Upper lobe of left lung (tissue), 4 donors: ENCODE results near the gene PACS2.

Source experiments
- CTCF ChIP-seq, 6 experiments: fragments of 450-650 bp in 4 of 6; fragments of 200-600 bp in 2 of 6; sonication (generic) in 2 of 6; IDR thresholded peaks; one replicate each; pipeline ENCODE4 v1.5.1; 2016 to 2019; ENCODE audit warnings: antibody characterized with exemption in 6 of 6
- EP300 ChIP-seq, 4 donors: sonication (generic); formaldehyde crosslinking; IDR thresholded peaks; one replicate each; pipeline ENCODE4 v1.5.1; 2017; ENCODE audit warnings: antibody characterized with exemption in 4 of 4, control low read depth in 2 of 4
- POLR2A ChIP-seq, 4 donors: fragments of 450-650 bp; IDR thresholded peaks; one replicate each; pipeline ENCODE4 v1.5.1; 2016 to 2017; ENCODE audit warnings: antibody characterized with exemption in 4 of 4, mild to moderate bottlenecking in 2 of 4
- POLR2AphosphoS5 ChIP-seq, 2 donors: sonication (generic); formaldehyde crosslinking; IDR thresholded peaks; one replicate each; pipeline ENCODE4 v1.5.1; 2017; ENCODE audit warnings: antibody characterized with exemption in 2 of 2

- TF ChIP-seq CTCF (IDR thresholded peaks at IDR 0.05) = no peak
- no peak for TF ChIP-seq POLR2A (IDR thresholded peaks at IDR 0.05)
- TF ChIP-seq EP300 (IDR thresholded peaks at IDR 0.05) = no peak
- TF ChIP-seq POLR2AphosphoS5 (IDR thresholded peaks at IDR 0.05) = no peak
Measured at GRCh38 chr14:105424861-105425260, 110.3 kb downstream of the PACS2 start.
